GM23338 (cell line): ENCODE measurements around the gene FEM1A.

Source experiments
- CREB1 ChIP-seq: fragments of 250-450 bp; sonication (Bioruptor Pico); IDR thresholded peaks from 2 replicates; pipeline ENCODE4 v1.5.0; 2020; ENCODE audit warnings: low read depth, mild to moderate bottlenecking, moderate library complexity
- CTCF ChIP-seq, 2 experiments: fragments of 200-600 bp in 1 of 2; sonication (generic) in 1 of 2; conservative IDR thresholded peaks; 2 replicates each; pipeline versions ENCODE4 v1.5.1 to v1.6.1; 2016 to 2017; ENCODE audit warnings: antibody characterized with exemption in 2 of 2, low read depth in 2 of 2, mild to moderate bottlenecking in 2 of 2, moderate library complexity in 1 of 2
- ETS1 ChIP-seq: IDR thresholded peaks from 2 replicates; pipeline ENCODE4 v1.6.1; 2016; ENCODE audit warnings: antibody characterized with exemption
- EZH2 ChIP-seq: fragments of 200-600 bp; sonication (generic); IDR thresholded peaks from one replicate; pipeline ENCODE4 v1.8.0; 2017; ENCODE audit warnings: antibody characterized with exemption, mild to moderate bottlenecking, low read depth; ENCODE audit not compliant: unreplicated experiment
- EZH2phosphoT487 ChIP-seq: fragments of 200-600 bp; sonication (generic); IDR thresholded peaks from one replicate; pipeline ENCODE4 v1.8.1; 2018; ENCODE audit warnings: antibody characterized with exemption; ENCODE audit not compliant: unreplicated experiment
- JUNB ChIP-seq: IDR thresholded peaks from one replicate; pipeline ENCODE4 v1.6.1; 2016; ENCODE audit warnings: antibody characterized with exemption; ENCODE audit not compliant: unreplicated experiment
- POLR2AphosphoS5 ChIP-seq: IDR thresholded peaks from 2 replicates; pipeline ENCODE4 v1.6.1; 2016; ENCODE audit warnings: antibody characterized with exemption, low read depth
- REST ChIP-seq: IDR thresholded peaks from one replicate; pipeline ENCODE4 v1.6.1; 2018; ENCODE audit warnings: antibody characterized with exemption; ENCODE audit not compliant: unreplicated experiment
- STAT1 ChIP-seq: IDR thresholded peaks from one replicate; pipeline ENCODE4 v1.6.1; 2016; ENCODE audit warnings: antibody characterized with exemption; ENCODE audit not compliant: unreplicated experiment
- ZNF114 ChIP-seq: fragments of 250-450 bp; sonication (Bioruptor Pico); IDR thresholded peaks from 2 replicates; pipeline ENCODE4 v1.5.0; 2020; ENCODE audit warnings: mild to moderate bottlenecking, moderate library complexity
- ZNF462 ChIP-seq: fragments of 250-450 bp; sonication (Bioruptor Pico); IDR thresholded peaks from 2 replicates; pipeline ENCODE4 v1.5.0; 2020; ENCODE audit warnings: mild to moderate bottlenecking, moderate library complexity

- no peak for TF ChIP-seq CTCF (conservative IDR thresholded peaks at IDR 0.05; ENCODE audit: low read depth in 2 of 2)
- TF ChIP-seq POLR2AphosphoS5, result no peak
- no peak for TF ChIP-seq EZH2phosphoT487
- no peak for TF ChIP-seq JUNB
- no peak for TF ChIP-seq REST
- no peak for TF ChIP-seq EZH2
- no peak for TF ChIP-seq ZNF462
- TF ChIP-seq CREB1 (CRISPR knock-in tag), result no peak
- TF ChIP-seq ZNF114, result no peak
- no peak for TF ChIP-seq ETS1
- TF ChIP-seq STAT1, result no peak
Measured at GRCh38 chr19:4807188-4807587, 15.7 kb downstream of the FEM1A start.
